Peyer's patch (tissue), 4 donors: ENCODE data around the gene MAEL. TPM values are rescaled to one million over a fixed set of nuclear protein-coding genes. Genes with fewer than 3 reads are reported as not detected.

Experiments used
- DNase-seq, 3 donors: peaks; one replicate each; pipeline ENCODE4 v3.0.0-alpha.2; 2017 to 2019
- H3K27ac ChIP-seq, 4 donors: fragments of 200-600 bp; sonication (generic); one replicate each; pipeline ENCODE4 v1.5.1; 2016 to 2019
- H3K27me3 ChIP-seq, 2 donors: fragments of 200-600 bp; sonication (generic); one replicate each; pipeline ENCODE4 v1.5.1; 2019
- H3K36me3 ChIP-seq, 3 donors: fragments of 200-600 bp; sonication (generic); one replicate each; pipeline ENCODE4 v1.5.1; 2016 to 2019
- H3K4me1 ChIP-seq, 4 donors: fragments of 200-600 bp; sonication (generic); one replicate each; pipeline ENCODE4 v1.5.1; 2016 to 2019
- H3K4me3 ChIP-seq, 4 donors: fragments of 200-600 bp; sonication (generic); 1 replicate in 3 of 4; 2 replicates in 1 of 4; pipeline ENCODE4 v1.5.1; 2016 to 2019; ENCODE audit warnings: mild to moderate bottlenecking in 1 of 4
- H3K9me3 ChIP-seq, 4 donors: fragments of 200-600 bp; sonication (generic); one replicate each; pipeline ENCODE4 v1.5.1; 2016 to 2019; ENCODE audit warnings: mild to moderate bottlenecking in 1 of 4
- POLR2A ChIP-seq, 2 donors: fragments of 450-650 bp; IDR thresholded peaks; one replicate each; pipeline ENCODE4 v1.5.1; 2017; ENCODE audit warnings: antibody characterized with exemption in 2 of 2, mild to moderate bottlenecking in 2 of 2, moderate library complexity in 2 of 2
- total RNA-seq, 4 donors: library from RNA; depleted of rRNA; stranded (reverse); fragments of >200 nt; gene quantifications; one replicate each; pipeline ENCODE4 v1.1.0, GENCODE V29; 2016
- TF ChIP-seq, protein P1 (sequence below), 6 experiments: fragments of 450-650 bp in 4 of 6; fragments of 200-600 bp in 2 of 6; sonication (generic) in 1 of 6; IDR thresholded peaks; one replicate each; pipeline ENCODE4 v1.5.1; 2017 to 2019; ENCODE audit warnings: antibody characterized with exemption in 6 of 6, mild to moderate bottlenecking in 3 of 6, moderate library complexity in 1 of 6

Gene MAEL
- total RNA-seq, 4 donors from 2014 or later, result not detected

DNA sequence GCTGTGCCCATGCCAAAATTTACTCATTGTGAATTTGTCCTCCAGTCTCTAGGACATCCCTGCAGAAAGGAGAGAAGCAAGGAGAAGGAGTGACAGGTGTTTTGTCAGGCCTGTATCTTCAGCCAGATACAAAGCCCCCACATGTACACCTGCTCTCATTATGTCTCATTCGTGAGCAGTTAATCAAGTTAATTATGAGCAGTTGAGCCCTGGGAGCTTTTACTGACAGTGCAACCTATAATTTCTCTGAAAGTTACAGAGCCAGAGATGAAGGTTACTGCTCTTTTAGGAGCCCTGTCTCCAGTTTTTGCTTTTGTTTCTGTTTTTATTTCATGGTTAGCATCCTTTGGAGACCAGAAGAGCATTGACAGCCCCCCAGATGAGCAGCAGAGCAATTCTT is 8.7 kb upstream of the MAEL start:
- no peaks in the 10 kb centered on the region for H3K27me3 ChIP-seq
- H3K36me3 ChIP-seq, result no peaks in the 10 kb centered on the region
- H3K27ac ChIP-seq, result no peak overlapping the region
- no peaks in the 10 kb centered on the region for H3K9me3 ChIP-seq
- no peak for DNase-seq
- no peak overlapping the region for H3K4me3 ChIP-seq
- no peaks in the 10 kb centered on the region for H3K4me1 ChIP-seq
- TF ChIP-seq, protein P1, sequence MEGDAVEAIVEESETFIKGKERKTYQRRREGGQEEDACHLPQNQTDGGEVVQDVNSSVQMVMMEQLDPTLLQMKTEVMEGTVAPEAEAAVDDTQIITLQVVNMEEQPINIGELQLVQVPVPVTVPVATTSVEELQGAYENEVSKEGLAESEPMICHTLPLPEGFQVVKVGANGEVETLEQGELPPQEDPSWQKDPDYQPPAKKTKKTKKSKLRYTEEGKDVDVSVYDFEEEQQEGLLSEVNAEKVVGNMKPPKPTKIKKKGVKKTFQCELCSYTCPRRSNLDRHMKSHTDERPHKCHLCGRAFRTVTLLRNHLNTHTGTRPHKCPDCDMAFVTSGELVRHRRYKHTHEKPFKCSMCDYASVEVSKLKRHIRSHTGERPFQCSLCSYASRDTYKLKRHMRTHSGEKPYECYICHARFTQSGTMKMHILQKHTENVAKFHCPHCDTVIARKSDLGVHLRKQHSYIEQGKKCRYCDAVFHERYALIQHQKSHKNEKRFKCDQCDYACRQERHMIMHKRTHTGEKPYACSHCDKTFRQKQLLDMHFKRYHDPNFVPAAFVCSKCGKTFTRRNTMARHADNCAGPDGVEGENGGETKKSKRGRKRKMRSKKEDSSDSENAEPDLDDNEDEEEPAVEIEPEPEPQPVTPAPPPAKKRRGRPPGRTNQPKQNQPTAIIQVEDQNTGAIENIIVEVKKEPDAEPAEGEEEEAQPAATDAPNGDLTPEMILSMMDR (IDR thresholded peaks at IDR 0.05), result no peak
- no peak for TF ChIP-seq POLR2A (IDR thresholded peaks at IDR 0.05)

DNA sequence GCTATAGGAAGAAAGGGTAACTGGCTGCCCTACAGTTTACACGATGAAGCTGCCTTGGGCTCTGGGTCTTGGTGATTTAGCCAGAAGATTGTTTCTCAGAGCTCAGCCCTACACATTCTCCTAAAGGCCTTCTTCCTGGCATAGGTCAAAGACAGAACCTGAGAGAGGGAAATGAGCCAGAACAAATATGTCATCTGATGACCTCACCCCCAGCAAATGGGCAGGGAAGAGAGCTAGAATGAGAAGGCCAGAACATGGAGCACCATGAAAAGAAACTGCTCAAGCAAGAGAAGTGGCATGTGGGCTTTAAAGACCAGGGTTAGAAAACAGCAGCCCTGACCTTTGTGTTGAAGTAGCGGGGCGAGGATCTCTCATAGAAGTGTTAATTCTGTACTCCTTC is 8.3 kb upstream of the MAEL start:
- Histone ChIP-seq H3K36me3 (no peaks in the 10 kb centered on the region), H3K4me3 (no peak overlapping the region), H3K27ac (no peak overlapping the region), H3K27me3 (no peaks in the 10 kb centered on the region), H3K9me3 (no peaks in the 10 kb centered on the region), H3K4me1 (no peaks in the 10 kb centered on the region)
- no peak for TF ChIP-seq POLR2A (IDR thresholded peaks at IDR 0.05)
- TF ChIP-seq, protein P1 (IDR thresholded peaks at IDR 0.05), result no peak
- DNase-seq, result no peak

DNA sequence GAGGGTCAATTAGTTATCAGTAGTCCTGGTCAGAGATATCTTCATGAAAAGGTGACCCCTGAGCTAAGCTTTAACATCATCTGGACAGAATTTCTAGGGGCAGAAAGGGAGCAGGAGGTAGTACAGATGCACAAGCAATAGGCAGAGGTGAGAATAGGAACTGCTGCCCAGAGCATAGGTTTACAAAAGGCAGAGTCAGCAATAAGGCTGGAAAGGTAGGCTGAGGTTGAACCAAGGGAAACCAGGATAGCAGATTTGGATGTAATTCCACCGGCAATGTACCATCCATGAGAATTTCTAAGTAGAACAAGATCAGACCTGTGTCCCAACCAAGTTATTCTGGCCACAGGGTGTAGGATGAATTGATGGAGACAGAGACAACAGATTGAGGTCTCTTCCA is 7.5 kb upstream of the MAEL start:
- no peak overlapping the region for H3K27ac ChIP-seq
- H3K36me3 ChIP-seq, result no peaks in the 10 kb centered on the region
- H3K27me3 ChIP-seq, result no peaks in the 10 kb centered on the region
- no peak for DNase-seq
- no peaks in the 10 kb centered on the region for H3K4me1 ChIP-seq
- TF ChIP-seq POLR2A (IDR thresholded peaks at IDR 0.05), result no peak
- TF ChIP-seq, protein P1 (IDR thresholded peaks at IDR 0.05), result no peak
- H3K4me3 ChIP-seq, result no peak overlapping the region
- no peaks in the 10 kb centered on the region for H3K9me3 ChIP-seq

DNA sequence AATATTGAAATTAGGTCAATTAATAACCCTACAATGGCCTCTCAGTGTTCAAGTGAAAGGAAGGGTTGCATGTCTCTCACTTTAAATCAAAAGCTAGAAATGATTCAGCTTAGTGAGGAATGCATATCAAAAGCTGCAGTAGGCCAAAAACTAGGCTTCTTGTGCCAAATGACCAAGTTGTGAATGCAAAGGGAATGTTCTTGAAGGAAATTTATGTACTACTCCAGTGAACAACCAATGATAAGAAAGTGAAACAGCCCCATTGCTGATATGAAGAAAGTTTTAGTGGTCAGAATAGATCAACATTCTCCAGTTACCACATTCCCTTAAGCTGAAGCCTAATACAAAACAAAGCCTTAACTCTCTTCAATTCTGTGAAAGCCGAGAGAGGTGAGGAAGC is 10.0 kb downstream of the MAEL start:
- no peaks in the 10 kb centered on the region for H3K27me3 ChIP-seq
- DNase-seq, result no peak
- no peak overlapping the region for H3K4me3 ChIP-seq
- H3K4me1 ChIP-seq, result no peaks in the 10 kb centered on the region
- TF ChIP-seq, protein P1 (IDR thresholded peaks at IDR 0.05), result no peak
- no peak for TF ChIP-seq POLR2A (IDR thresholded peaks at IDR 0.05)
- H3K27ac ChIP-seq, result no peak overlapping the region
- no peaks in the 10 kb centered on the region for H3K9me3 ChIP-seq
- H3K36me3 ChIP-seq, result no peaks in the 10 kb centered on the region

DNA sequence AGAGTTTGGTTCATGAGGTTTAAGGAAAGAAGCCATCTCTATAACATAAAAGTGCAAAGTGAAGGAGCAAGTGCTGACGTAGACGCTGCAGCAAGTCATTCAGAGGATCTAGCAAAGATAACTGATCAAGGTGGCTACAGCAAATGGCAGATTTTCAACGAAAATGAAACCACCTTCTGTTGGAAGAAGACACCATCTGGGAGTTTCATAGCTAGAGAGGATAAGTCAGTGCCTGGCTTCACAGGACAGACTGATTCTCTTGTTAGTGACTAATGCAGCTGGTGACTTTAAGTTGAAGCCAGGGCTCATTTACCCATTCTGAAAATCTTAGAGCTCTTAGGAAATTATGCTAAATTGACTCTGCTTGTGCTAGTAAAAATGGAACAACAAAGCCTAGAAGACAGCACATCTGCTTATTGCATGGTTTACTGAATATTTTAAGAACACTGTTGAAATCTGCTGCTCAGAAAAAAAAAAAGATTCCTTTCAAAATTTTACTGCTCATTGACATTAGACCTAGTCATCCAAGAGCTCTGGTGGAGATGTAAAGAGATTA is 10.5 kb downstream of the MAEL start:
- Histone ChIP-seq H3K9me3 (no peaks in the 10 kb centered on the region), H3K27me3 (no peaks in the 10 kb centered on the region), H3K36me3 (no peaks in the 10 kb centered on the region), H3K4me3 (no peak overlapping the region), H3K4me1 (no peaks in the 10 kb centered on the region), H3K27ac (no peak overlapping the region)
- no peak for DNase-seq
- TF ChIP-seq, protein P1 (IDR thresholded peaks at IDR 0.05), result no peak
- no peak for TF ChIP-seq POLR2A (IDR thresholded peaks at IDR 0.05)

DNA sequence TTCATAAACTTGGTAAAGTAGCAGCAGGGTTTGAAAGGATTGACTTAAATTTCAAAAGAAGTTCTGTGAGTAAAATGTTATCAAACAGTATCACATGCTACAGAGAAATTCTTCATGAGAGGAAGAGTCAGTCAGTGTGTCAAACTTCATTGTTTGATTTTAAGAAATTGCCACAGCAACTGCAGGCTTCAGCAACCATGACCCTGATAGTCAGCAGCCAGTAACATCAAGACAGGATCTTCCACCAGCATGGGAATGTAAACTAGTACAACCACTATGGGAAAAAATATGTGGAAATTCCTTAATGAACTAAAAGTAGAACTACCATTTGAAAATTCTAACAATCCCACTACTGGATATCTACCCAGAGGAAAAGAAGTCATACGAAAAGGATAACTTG is 11.5 kb downstream of the MAEL start:
- DNase-seq, result no peak

More for the DNA sequence above, 11.5 kb downstream of the MAEL start:
- no peaks in the 10 kb centered on the region for H3K4me1 ChIP-seq
- H3K4me3 ChIP-seq, result no peak overlapping the region
- H3K36me3 ChIP-seq, result no peaks in the 10 kb centered on the region
- no peaks in the 10 kb centered on the region for H3K27me3 ChIP-seq
- no peak overlapping the region for H3K27ac ChIP-seq
- no peak for TF ChIP-seq POLR2A (IDR thresholded peaks at IDR 0.05)
- TF ChIP-seq, protein P1 (IDR thresholded peaks at IDR 0.05), result no peak
- no peaks in the 10 kb centered on the region for H3K9me3 ChIP-seq
